ENCODE results near the gene CYP2R1. TPM values are rescaled to one million over a fixed set of nuclear protein-coding genes. Genes with fewer than 3 reads are reported as not detected.

CYP2R1 gene
- total RNA-seq, 2 donors from 2014 or later: 21.1 to 26.6 TPM

- Histone ChIP-seq H3K9me3 (no peaks in the 10 kb centered on the region), H3K4me1 (replicated peaks) (no peaks in the 10 kb centered on the region), H3K27ac (no peak overlapping the region), H3K36me3 (no peaks in the 10 kb centered on the region), H3K27me3 (replicated peaks; ENCODE audit: insufficient read depth) (no peaks in the 10 kb centered on the region), H3K4me3 (no peak overlapping the region)
- TF ChIP-seq POLR2AphosphoS5 (IDR thresholded peaks at IDR 0.05) (no peak), CTCF (IDR thresholded peaks at IDR 0.05) (no peak)
- 65% methylated on average over 2 of the region's 2 CpGs for WGBS
- DNase-seq (ENCODE audit: low spot score): no peak
- intact Hi-C loops (cut with DNase I): no loop called here
Observed at GRCh38 chr11:14930369-14930768, 38.3 kb upstream of the CYP2R1 start.

- Histone ChIP-seq H3K9me3 (no peaks in the 10 kb centered on the region), H3K27ac (no peak overlapping the region), H3K27me3 (replicated peaks; ENCODE audit: insufficient read depth) (no peaks in the 10 kb centered on the region), H3K4me1 (replicated peaks) (no peaks in the 10 kb centered on the region), H3K4me3 (no peak overlapping the region), H3K36me3 (no peaks in the 10 kb centered on the region)
- TF ChIP-seq CTCF (IDR thresholded peaks at IDR 0.05): no peak
- TF ChIP-seq POLR2A (IDR thresholded peaks at IDR 0.05): no peak
- TF ChIP-seq POLR2AphosphoS5 (IDR thresholded peaks at IDR 0.05): no peak
- no peak for DNase-seq (ENCODE audit: low spot score)
- intact Hi-C loops (cut with DNase I): no loop called here
Observed at GRCh38 chr11:14927146-14927545, 35.1 kb upstream of the CYP2R1 start.

- WGBS: 85% methylated on average over 3 of the region's 3 CpGs
- Histone ChIP-seq H3K4me1 (replicated peaks) (no peaks in the 10 kb centered on the region), H3K27ac (no peak overlapping the region), H3K36me3 (no peaks in the 10 kb centered on the region), H3K27me3 (replicated peaks; ENCODE audit: insufficient read depth) (no peaks in the 10 kb centered on the region), H3K4me3 (no peak overlapping the region), H3K9me3 (no peaks in the 10 kb centered on the region)
- intact Hi-C loops (cut with DNase I): no loop called here
- DNase-seq (ENCODE audit: low spot score): no peak
- TF ChIP-seq CTCF (IDR thresholded peaks at IDR 0.05) (no peak), POLR2A (IDR thresholded peaks at IDR 0.05) (no peak), POLR2AphosphoS5 (IDR thresholded peaks at IDR 0.05) (no peak)
Observed at GRCh38 chr11:14924318-14924717, 32.3 kb upstream of the CYP2R1 start.

GRCh38 chr11:14916403-14916802, 24.4 kb upstream of the CYP2R1 start:
- Histone ChIP-seq H3K27me3 (replicated peaks; ENCODE audit: insufficient read depth) (no peaks in the 10 kb centered on the region), H3K4me1 (replicated peaks) (no peaks in the 10 kb centered on the region), H3K4me3 (no peak overlapping the region), H3K9me3 (no peaks in the 10 kb centered on the region), H3K27ac (no peak overlapping the region), H3K36me3 (no peaks in the 10 kb centered on the region)
- intact Hi-C loops (cut with DNase I): no loop called here
- DNase-seq (ENCODE audit: low spot score): no peak
- 100% methylated on average over 1 of the region's 1 CpG for WGBS
- no peak for TF ChIP-seq POLR2A (IDR thresholded peaks at IDR 0.05)
- no peak for TF ChIP-seq POLR2AphosphoS5 (IDR thresholded peaks at IDR 0.05)
- TF ChIP-seq CTCF (IDR thresholded peaks at IDR 0.05): no peak

- DNase-seq (ENCODE audit: low spot score): no peak
Observed at GRCh38 chr11:14914536-14914935, 22.5 kb upstream of the CYP2R1 start.

More at GRCh38 chr11:14914536-14914935, 22.5 kb upstream of the CYP2R1 start:
- Histone ChIP-seq H3K4me3 (no peak overlapping the region), H3K27ac (no peak overlapping the region), H3K36me3 (no peaks in the 10 kb centered on the region), H3K9me3 (no peaks in the 10 kb centered on the region), H3K27me3 (replicated peaks; ENCODE audit: insufficient read depth) (no peaks in the 10 kb centered on the region), H3K4me1 (replicated peaks) (no peaks in the 10 kb centered on the region)
- intact Hi-C loops (cut with DNase I): no loop called here
- 59% methylated on average over 3 of the region's 3 CpGs for WGBS
- TF ChIP-seq POLR2A (IDR thresholded peaks at IDR 0.05): no peak

Data from prostate gland (tissue), 2 donors.